DOHH2 (cell line): ENCODE data around the gene BASP1.

Experiments used
- H3F3A ChIP-seq: fragments of 200-600 bp; sonication (generic), shearing (Covaris generic); 2 replicates; pipeline ENCODE4 v1.6.0; 2016; ENCODE audit warnings: antibody characterized with exemption, mild to moderate bottlenecking; ENCODE audit not compliant: control insufficient read depth, insufficient read depth
- H3K27ac ChIP-seq: fragments of 200-600 bp; sonication (generic); 2 replicates; pipeline ENCODE4 v1.5.1; 2014; ENCODE audit warnings: low read depth, mild to moderate bottlenecking, low read length, moderate library complexity
- H3K27me3 ChIP-seq: fragments of 200-600 bp; sonication (generic); 2 replicates; pipeline ENCODE4 v1.6.1; 2014; ENCODE audit warnings: mild to moderate bottlenecking, low read length, mixed read lengths; ENCODE audit not compliant: control insufficient read depth
- H3K36me3 ChIP-seq: fragments of 200-600 bp; sonication (generic); 2 replicates; pipeline ENCODE4 v1.6.1; 2014; ENCODE audit warnings: mild to moderate bottlenecking, low read length, moderate library complexity, mixed read lengths; ENCODE audit not compliant: control insufficient read depth
- H3K4me1 ChIP-seq: fragments of 200-600 bp; sonication (generic); 2 replicates; pipeline ENCODE4 v1.6.1; 2014; ENCODE audit warnings: mild to moderate bottlenecking, low read length, mixed read lengths; ENCODE audit not compliant: control insufficient read depth
- H3K4me2 ChIP-seq: fragments of 200-600 bp; sonication (generic); 2 replicates; pipeline ENCODE4 v1.6.0; 2014; ENCODE audit warnings: mild to moderate bottlenecking, low read length, moderate library complexity
- H3K4me3 ChIP-seq: fragments of 200-600 bp; sonication (generic); 2 replicates; pipeline ENCODE4 v1.5.1; 2014; ENCODE audit warnings: mild to moderate bottlenecking, low read length, mixed read lengths
- H3K79me2 ChIP-seq: fragments of 200-600 bp; sonication (generic); 2 replicates; pipeline ENCODE4 v1.6.1; 2014; ENCODE audit warnings: mild to moderate bottlenecking, low read length, mixed read lengths; ENCODE audit not compliant: control insufficient read depth
- H3K9me2 ChIP-seq: fragments of 200-600 bp; sonication (generic); replicated peaks from 2 replicates; pipeline ENCODE4 v1.6.1; 2014; ENCODE audit warnings: mild to moderate bottlenecking, low read length, mixed read lengths; ENCODE audit not compliant: control insufficient read depth
- H3K9me3 ChIP-seq: fragments of 200-600 bp; sonication (generic); 2 replicates; pipeline ENCODE4 v1.6.1; 2014; ENCODE audit warnings: antibody characterized with exemption, low read length, mixed read lengths; ENCODE audit not compliant: control insufficient read depth, insufficient read depth
- H4K20me1 ChIP-seq: fragments of 200-600 bp; sonication (generic); 2 replicates; pipeline ENCODE4 v1.6.0; 2014; ENCODE audit warnings: low read depth, mild to moderate bottlenecking, antibody characterized with exemption, low read length, moderate library complexity; ENCODE audit not compliant: control insufficient read depth, insufficient read depth
- CTCF ChIP-seq: fragments of 200-600 bp; sonication (generic); IDR thresholded peaks from one replicate; pipeline ENCODE4 v1.5.1; 2014; ENCODE audit warnings: antibody characterized with exemption, mild to moderate bottlenecking, low read depth, low read length; ENCODE audit not compliant: poor library complexity, severe bottlenecking
- EZH2phosphoT487 ChIP-seq: fragments of 200-600 bp; sonication (generic); IDR thresholded peaks from 2 replicates; pipeline ENCODE4 v1.6.1; 2017; ENCODE audit warnings: borderline replicate concordance, mild to moderate bottlenecking, antibody characterized with exemption, low read length, moderate library complexity, mixed read lengths

The BASP1 gene

DNA sequence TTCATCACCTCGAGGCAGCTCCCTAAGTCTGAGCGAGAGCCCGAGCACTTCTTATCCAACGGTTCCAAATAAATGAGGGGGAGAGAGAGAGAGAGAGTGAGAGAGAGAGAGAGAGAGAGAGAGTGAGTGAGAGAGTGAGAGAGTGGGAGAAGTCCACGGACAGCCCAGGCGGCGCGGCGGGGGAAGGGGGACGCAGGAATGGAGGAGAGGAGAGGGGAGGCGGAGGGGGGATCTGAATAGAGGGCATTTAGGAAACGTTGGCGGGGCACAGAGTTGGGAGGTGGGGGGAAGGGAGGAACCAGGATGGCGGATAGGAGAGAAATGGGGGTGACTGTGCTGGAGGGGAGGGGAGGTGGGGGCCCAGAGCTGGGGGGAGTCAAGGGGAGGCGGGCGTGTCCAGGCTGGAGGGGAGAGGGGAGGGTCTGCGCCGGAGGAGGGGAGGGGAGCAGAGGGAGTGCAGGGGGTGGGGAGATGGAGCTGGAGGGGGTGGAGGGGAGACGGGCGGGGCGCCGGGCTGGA, 398 bp upstream of the BASP1 start:
- Histone ChIP-seq H3K27ac (peak overlapping the region; percentile 36), H3K9me2 (no peaks in the 10 kb centered on the region), H3K36me3 (peaks cover 11% of the 10 kb centered on the region), H3F3A (peaks cover 7% of the 10 kb centered on the region; the same call in 1 of the 2 replicates), H3K79me2 (peaks cover 43% of the 10 kb centered on the region), H3K9me3 (no peaks in the 10 kb centered on the region), H4K20me1 (no peaks in the 10 kb centered on the region), H3K4me2 (peak overlapping the region; percentile 83), H3K27me3 (peaks cover 17% of the 10 kb centered on the region), H3K4me1 (peaks cover 50% of the 10 kb centered on the region), H3K4me3 (peak overlapping the region; percentile 86)
- TF ChIP-seq EZH2phosphoT487 = no peak
- no peak for TF ChIP-seq CTCF

GRCh38 chr5:17218353-17219005, 1.0 kb downstream of the BASP1 start:
- Histone ChIP-seq H3K4me2 (peak overlapping the region; percentile 85), H4K20me1 (no peaks in the 10 kb centered on the region), H3K79me2 (peaks cover 57% of the 10 kb centered on the region), H3K9me3 (no peaks in the 10 kb centered on the region), H3K4me3 (peak overlapping the region; percentile 86), H3F3A (peaks cover 7% of the 10 kb centered on the region; the same call in 1 of the 2 replicates), H3K4me1 (peaks cover 65% of the 10 kb centered on the region), H3K27ac (peak overlapping the region; percentile 30; the same call in 1 of the 2 replicates), H3K27me3 (peaks cover 17% of the 10 kb centered on the region), H3K9me2 (no peaks in the 10 kb centered on the region), H3K36me3 (peaks cover 17% of the 10 kb centered on the region)
- TF ChIP-seq CTCF (no peak), EZH2phosphoT487 (no peak)

DNA sequence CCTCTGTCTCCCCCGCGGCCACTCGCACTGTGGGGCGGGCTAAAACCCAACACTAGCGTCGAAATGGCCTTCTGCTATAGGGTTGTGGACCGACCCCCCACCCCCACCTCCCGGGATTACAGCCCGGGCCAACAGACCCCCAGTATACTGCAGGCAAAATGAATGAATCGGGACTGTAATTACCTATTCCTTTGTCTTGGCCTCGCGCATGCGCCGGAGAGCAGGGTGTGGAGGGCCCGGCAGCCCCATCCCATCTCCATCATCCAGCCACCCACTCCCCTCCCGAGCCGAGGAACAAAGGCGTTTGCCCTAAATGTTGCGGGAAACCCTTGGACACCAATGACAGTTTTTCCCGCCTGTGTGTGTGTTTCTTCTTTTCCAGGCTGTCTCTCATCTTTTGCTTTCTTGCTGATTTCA, 1.6 kb downstream of the BASP1 start:
- Histone ChIP-seq H3K4me3 (peak overlapping the region; percentile 86), H3K9me2 (no peaks in the 10 kb centered on the region), H3F3A (peaks cover 7% of the 10 kb centered on the region; the same call in 1 of the 2 replicates)

More for the DNA sequence above, 1.6 kb downstream of the BASP1 start:
- Histone ChIP-seq H3K27me3 (peaks cover 17% of the 10 kb centered on the region), H3K27ac (peak overlapping the region; percentile 30; the same call in 1 of the 2 replicates), H3K79me2 (peaks cover 63% of the 10 kb centered on the region), H3K9me3 (no peaks in the 10 kb centered on the region), H3K36me3 (peaks cover 17% of the 10 kb centered on the region), H3K4me2 (peak overlapping the region; percentile 85), H3K4me1 (peaks cover 67% of the 10 kb centered on the region), H4K20me1 (no peaks in the 10 kb centered on the region)
- TF ChIP-seq CTCF = no peak
